NCI-H1694 treated with DMSO at 0.1 percent for 48 hours (cell line): ENCODE data around the gene OVOL1.
A peak's percentile ranks its signal among the peaks of the same experiment; 100 is the strongest.
"Not testable (repeated sequence)": the region's sequence is repeated elsewhere in the genome, so short reads cannot be mapped to it uniquely, and the experiment has no call there.

Source experiments
- DNase-seq: peaks from one replicate; lab custom pipeline; 2025; lab: John Stamatoyannopoulos, UW

The OVOL1 gene

GRCh38 chr11:65786786-65787636, at the start of gene OVOL1:
Gene OVOL1, plus strand, starts transcription at chr11:65787063. Its CDS starts 311 bp downstream, at chr11:65787374.
- DNase-seq = no peak

GRCh38 chr11:65739022-65739421, 47.8 kb upstream of the OVOL1 start:
- DNase-seq = no peak

GRCh38 chr11:65741185-65741584, 45.7 kb upstream of the OVOL1 start:
- DNase-seq = no peak

- no peak for DNase-seq
Observed at GRCh38 chr11:65742353-65742752, 44.5 kb upstream of the OVOL1 start.

GRCh38 chr11:65743681-65744025, 43.2 kb upstream of the OVOL1 start:
- DNase-seq = no peak

GRCh38 chr11:65744026-65744698, 42.7 kb upstream of the OVOL1 start:
- DNase-seq = peak; percentile 2

- no peak for DNase-seq
Observed at GRCh38 chr11:65744699-65745042, 42.2 kb upstream of the OVOL1 start.

- no peak for DNase-seq
Observed at GRCh38 chr11:65745049-65745448, 41.8 kb upstream of the OVOL1 start.

GRCh38 chr11:65762169-65762568, 24.7 kb upstream of the OVOL1 start:
- DNase-seq = not testable (repeated sequence)

- not testable (repeated sequence) for DNase-seq
Observed at GRCh38 chr11:65762816-65763215, 24.0 kb upstream of the OVOL1 start.

GRCh38 chr11:65764434-65764833, 22.4 kb upstream of the OVOL1 start:
- DNase-seq = no peak

- DNase-seq = no peak
Observed at GRCh38 chr11:65766535-65766934, 20.3 kb upstream of the OVOL1 start.

GRCh38 chr11:65767406-65767805, 19.5 kb upstream of the OVOL1 start:
- no peak for DNase-seq

- not testable (repeated sequence) for DNase-seq
Observed at GRCh38 chr11:65767806-65768205, 19.1 kb upstream of the OVOL1 start.

GRCh38 chr11:65770951-65771567, 15.8 kb upstream of the OVOL1 start:
- no peak for DNase-seq

GRCh38 chr11:65771589-65772112, 15.2 kb upstream of the OVOL1 start:
- no peak for DNase-seq

- no peak for DNase-seq
Observed at GRCh38 chr11:65773784-65774411, 13.0 kb upstream of the OVOL1 start.

GRCh38 chr11:65774525-65775306, 12.1 kb upstream of the OVOL1 start:
- DNase-seq = no peak

GRCh38 chr11:65776196-65776595, 10.7 kb upstream of the OVOL1 start:
- no peak for DNase-seq

GRCh38 chr11:65776710-65777141, 10.1 kb upstream of the OVOL1 start:
- no peak for DNase-seq

- DNase-seq = no peak
Observed at GRCh38 chr11:65777241-65777640, 9.6 kb upstream of the OVOL1 start.
